Measurements from ENCODE around the gene MPO.

The MPO gene

GRCh38 chr17:58279016-58279711 is 1.6 kb downstream of the MPO start:
- Histone ChIP-seq H3K27me3 (replicated peaks in 2 of 5; ENCODE audit: control insufficient read depth in 4 of 5, insufficient read depth in 5 of 5, low read length in 4 of 5) (no peaks in the 10 kb centered on the region), H3K36me3 (ENCODE audit: control insufficient read depth in 4 of 4, insufficient read depth in 4 of 4, low read length in 3 of 4) (peaks cover 0 to 36% (median 0%) of the 10 kb centered on the region in 4 experiments), H3K27ac (ENCODE audit: insufficient read depth in 1 of 2, low read depth in 1 of 2, low read length in 2 of 2, poor library complexity in 1 of 2, severe bottlenecking in 2 of 2) (no peak overlapping the region), H3K9me3 (ENCODE audit: control extremely low read depth in 1 of 5, control insufficient read depth in 4 of 5, insufficient read depth in 2 of 5, low read depth in 1 of 5, low read length in 4 of 5) (no peaks in the 10 kb centered on the region), H3K4me1 (ENCODE audit: control extremely low read depth in 1 of 4, control insufficient read depth in 4 of 4, insufficient read depth in 4 of 4, low read length in 3 of 4) (peaks cover 4 to 67% (median 51%) of the 10 kb centered on the region in 4 experiments), H3K4me3 (ENCODE audit: control insufficient read depth in 1 of 7, extremely low read depth in 1 of 7, insufficient read depth in 4 of 7, low read depth in 2 of 7, low read length in 6 of 7) (peak overlapping the region in 3 of 7 experiments; percentile 36 to 64 (median 38))
- 40% methylated on average over 55 of the region's 60 CpGs for WGBS (ENCODE audit: insufficient coverage)
- peak in 1 of 3 donors; percentile 27 for DNase-seq
- ChIA-PET CTCF (interaction anchor here (1.2 to 3.0 kb wide), 8 partner anchors 10 to 65 kb away, joined by 3 to 16 read pairs (median 6); no protein-coding TSS in a partner anchor), POLR2A (interaction anchor here (1.1 kb wide), 1 partner anchor 49 kb away, joined by 4 read pairs; the partner anchor contains the start of gene TSPOAP1)

- no peak for DNase-seq
- peak overlapping the region in 2 of 7 experiments; percentile 36 to 64 for H3K4me3 ChIP-seq (ENCODE audit: control insufficient read depth in 1 of 7, extremely low read depth in 1 of 7, insufficient read depth in 4 of 7, low read depth in 2 of 7, low read length in 6 of 7)
- ChIA-PET POLR2A (no interaction called here), CTCF (interaction anchor here (1.6 to 3.0 kb wide), 5 partner anchors 26 to 66 kb away, joined by 3 to 16 read pairs (median 7); no protein-coding TSS in a partner anchor)
- H3K27ac ChIP-seq (ENCODE audit: insufficient read depth in 1 of 2, low read depth in 1 of 2, low read length in 2 of 2, poor library complexity in 1 of 2, severe bottlenecking in 2 of 2): no peak overlapping the region
- WGBS (ENCODE audit: insufficient coverage): 84% methylated on average over 3 of the region's 5 CpGs
- H3K27me3 ChIP-seq (replicated peaks in 2 of 5; ENCODE audit: control insufficient read depth in 4 of 5, insufficient read depth in 5 of 5, low read length in 4 of 5): no peaks in the 10 kb centered on the region
- H3K4me1 ChIP-seq (ENCODE audit: control extremely low read depth in 1 of 4, control insufficient read depth in 4 of 4, insufficient read depth in 4 of 4, low read length in 3 of 4): peaks cover 4 to 66% (median 46%) of the 10 kb centered on the region in 4 experiments
- H3K9me3 ChIP-seq (ENCODE audit: control extremely low read depth in 1 of 5, control insufficient read depth in 4 of 5, insufficient read depth in 2 of 5, low read depth in 1 of 5, low read length in 4 of 5): no peaks in the 10 kb centered on the region
- peaks cover 0 to 40% (median 0%) of the 10 kb centered on the region in 4 experiments for H3K36me3 ChIP-seq (ENCODE audit: control insufficient read depth in 4 of 4, insufficient read depth in 4 of 4, low read length in 3 of 4)
Observed at GRCh38 chr17:58278661-58279015, 2.1 kb downstream of the MPO start.

- DNase-seq: no peak
- peaks cover 0 to 66% (median 40%) of the 10 kb centered on the region in 4 experiments for H3K4me1 ChIP-seq (ENCODE audit: control extremely low read depth in 1 of 4, control insufficient read depth in 4 of 4, insufficient read depth in 4 of 4, low read length in 3 of 4)
- H3K9me3 ChIP-seq (ENCODE audit: control extremely low read depth in 1 of 5, control insufficient read depth in 4 of 5, insufficient read depth in 2 of 5, low read depth in 1 of 5, low read length in 4 of 5): no peaks in the 10 kb centered on the region
- H3K27me3 ChIP-seq (replicated peaks in 2 of 5; ENCODE audit: control insufficient read depth in 4 of 5, insufficient read depth in 5 of 5, low read length in 4 of 5): no peaks in the 10 kb centered on the region
- POLR2A ChIA-PET: no interaction called here
- peak overlapping the region in 2 of 7 experiments; percentile 15 to 64 for H3K4me3 ChIP-seq (ENCODE audit: control insufficient read depth in 1 of 7, extremely low read depth in 1 of 7, insufficient read depth in 4 of 7, low read depth in 2 of 7, low read length in 6 of 7)
- CTCF ChIA-PET: interaction anchor here (0.9 to 3.0 kb wide), 10 partner anchors 12 to 67 kb away, joined by 3 to 16 read pairs (median 4); no protein-coding TSS in a partner anchor
- H3K36me3 ChIP-seq (ENCODE audit: control insufficient read depth in 4 of 4, insufficient read depth in 4 of 4, low read length in 3 of 4): peaks cover 0 to 47% (median 0%) of the 10 kb centered on the region in 4 experiments
- no peak overlapping the region for H3K27ac ChIP-seq (ENCODE audit: insufficient read depth in 1 of 2, low read depth in 1 of 2, low read length in 2 of 2, poor library complexity in 1 of 2, severe bottlenecking in 2 of 2)
- 96% methylated on average over 31 of the region's 36 CpGs for WGBS (ENCODE audit: insufficient coverage)
Observed at GRCh38 chr17:58277802-58278595, 2.7 kb downstream of the MPO start.

DNA sequence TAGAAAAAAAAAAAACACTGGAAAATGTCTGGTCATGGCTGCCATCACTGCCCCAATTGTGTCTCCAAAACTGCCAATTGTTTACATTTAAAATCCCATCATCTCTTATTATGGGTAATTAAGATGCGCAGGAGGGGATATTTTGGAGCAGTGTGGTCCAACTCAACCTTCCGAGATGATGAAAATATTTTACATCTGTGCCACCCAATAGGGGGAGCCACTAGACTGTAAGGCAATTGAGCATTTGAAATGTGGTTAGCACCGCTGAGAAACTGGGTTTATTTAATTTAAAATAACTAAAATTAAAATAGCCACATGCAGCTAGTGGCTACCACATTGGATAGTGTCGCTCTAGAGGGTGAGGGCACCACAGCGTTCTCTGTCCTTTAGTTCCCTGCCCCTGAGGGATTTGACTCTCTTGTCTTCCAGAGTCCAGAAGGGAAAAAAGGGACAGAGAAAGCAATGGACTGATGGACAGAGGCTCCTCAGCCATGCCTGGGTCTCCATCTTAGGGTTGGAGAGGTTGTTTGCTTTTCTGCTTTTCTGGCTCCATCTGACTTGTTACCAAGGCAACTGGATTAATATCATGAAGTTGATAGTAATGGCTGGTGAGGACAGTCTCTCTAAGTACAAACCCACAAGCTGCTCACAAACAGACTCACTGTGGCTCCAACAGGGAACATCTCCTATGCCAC is 3.5 kb downstream of the MPO start:
- H3K4me3 ChIP-seq (ENCODE audit: control insufficient read depth in 1 of 7, extremely low read depth in 1 of 7, insufficient read depth in 4 of 7, low read depth in 2 of 7, low read length in 6 of 7): peak overlapping the region in 1 of 7 experiments; percentile 64
- WGBS (ENCODE audit: insufficient coverage): 100% methylated on average over 2 of the region's 5 CpGs
- ChIA-PET POLR2A (no interaction called here), CTCF (interaction anchor here (0.9 to 2.9 kb wide), 9 partner anchors 13 to 68 kb away, joined by 3 to 16 read pairs (median 3); no protein-coding TSS in a partner anchor)
- peaks cover 0 to 64% (median 37%) of the 10 kb centered on the region in 4 experiments for H3K4me1 ChIP-seq (ENCODE audit: control extremely low read depth in 1 of 4, control insufficient read depth in 4 of 4, insufficient read depth in 4 of 4, low read length in 3 of 4)
- peaks cover 0 to 54% (median 0%) of the 10 kb centered on the region in 4 experiments for H3K36me3 ChIP-seq (ENCODE audit: control insufficient read depth in 4 of 4, insufficient read depth in 4 of 4, low read length in 3 of 4)
- H3K27me3 ChIP-seq (replicated peaks in 2 of 5; ENCODE audit: control insufficient read depth in 4 of 5, insufficient read depth in 5 of 5, low read length in 4 of 5): no peaks in the 10 kb centered on the region
- no peak overlapping the region for H3K27ac ChIP-seq (ENCODE audit: insufficient read depth in 1 of 2, low read depth in 1 of 2, low read length in 2 of 2, poor library complexity in 1 of 2, severe bottlenecking in 2 of 2)
- DNase-seq: peak; percentile 34 to 77 (median 72)
- H3K9me3 ChIP-seq (ENCODE audit: control extremely low read depth in 1 of 5, control insufficient read depth in 4 of 5, insufficient read depth in 2 of 5, low read depth in 1 of 5, low read length in 4 of 5): no peaks in the 10 kb centered on the region

DNA sequence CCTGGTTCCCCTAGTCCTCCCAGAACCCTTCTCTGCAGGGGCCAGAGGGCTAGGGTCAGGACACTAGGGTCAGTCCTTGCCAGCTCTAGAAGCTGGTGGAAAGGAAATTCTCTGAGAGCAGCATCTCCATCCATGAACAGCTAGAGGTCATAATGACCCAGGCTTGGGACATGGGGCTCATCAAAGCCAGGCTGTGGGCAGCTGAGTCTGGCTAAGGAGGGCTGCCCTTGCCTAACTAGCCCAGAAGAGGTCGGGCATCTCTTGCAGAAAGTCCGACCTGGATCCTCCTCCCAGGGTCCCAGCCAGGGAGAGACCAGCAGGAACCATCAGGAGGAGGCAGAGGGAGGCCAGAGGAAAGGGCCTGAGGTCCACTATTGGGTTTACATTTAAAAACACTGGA is 4.3 kb downstream of the MPO start:
- Histone ChIP-seq H3K4me3 (ENCODE audit: control insufficient read depth in 1 of 7, extremely low read depth in 1 of 7, insufficient read depth in 4 of 7, low read depth in 2 of 7, low read length in 6 of 7) (peak overlapping the region in 1 of 7 experiments; percentile 64), H3K9me3 (ENCODE audit: control extremely low read depth in 1 of 5, control insufficient read depth in 4 of 5, insufficient read depth in 2 of 5, low read depth in 1 of 5, low read length in 4 of 5) (no peaks in the 10 kb centered on the region), H3K27me3 (replicated peaks in 2 of 5; ENCODE audit: control insufficient read depth in 4 of 5, insufficient read depth in 5 of 5, low read length in 4 of 5) (no peaks in the 10 kb centered on the region), H3K4me1 (ENCODE audit: control extremely low read depth in 1 of 4, control insufficient read depth in 4 of 4, insufficient read depth in 4 of 4, low read length in 3 of 4) (peaks cover 0 to 57% (median 29%) of the 10 kb centered on the region in 4 experiments), H3K27ac (ENCODE audit: insufficient read depth in 1 of 2, low read depth in 1 of 2, low read length in 2 of 2, poor library complexity in 1 of 2, severe bottlenecking in 2 of 2) (no peak overlapping the region), H3K36me3 (ENCODE audit: control insufficient read depth in 4 of 4, insufficient read depth in 4 of 4, low read length in 3 of 4) (peaks cover 0 to 62% (median 0%) of the 10 kb centered on the region in 4 experiments)
- ChIA-PET CTCF (interaction anchor here (0.6 to 2.9 kb wide), 11 partner anchors 10 to 75 kb away, joined by 3 to 16 read pairs (median 4); partner anchors contain the start of gene SUPT4H1), POLR2A (no interaction called here)
- no peak for DNase-seq
- 81% methylated on average over 2 of the region's 2 CpGs for WGBS (ENCODE audit: insufficient coverage)

GRCh38 chr17:58275417-58275816 is 5.3 kb downstream of the MPO start:
- no peaks in the 10 kb centered on the region for H3K9me3 ChIP-seq (ENCODE audit: control extremely low read depth in 1 of 5, control insufficient read depth in 4 of 5, insufficient read depth in 2 of 5, low read depth in 1 of 5, low read length in 4 of 5)
- H3K36me3 ChIP-seq (ENCODE audit: control insufficient read depth in 4 of 4, insufficient read depth in 4 of 4, low read length in 3 of 4): peaks cover 0 to 72% (median 0%) of the 10 kb centered on the region in 4 experiments
- ChIA-PET CTCF (interaction anchor here (0.6 to 2.9 kb wide), 10 partner anchors 12 to 798 kb away, joined by 3 to 16 read pairs (median 4); partner anchors contain the start of gene SUPT4H1), POLR2A (no interaction called here)
- peaks cover 0 to 47% (median 23%) of the 10 kb centered on the region in 4 experiments for H3K4me1 ChIP-seq (ENCODE audit: control extremely low read depth in 1 of 4, control insufficient read depth in 4 of 4, insufficient read depth in 4 of 4, low read length in 3 of 4)
- no peak for DNase-seq
- WGBS (ENCODE audit: insufficient coverage): 90% methylated on average over 6 of the region's 10 CpGs
- H3K4me3 ChIP-seq (ENCODE audit: control insufficient read depth in 1 of 7, extremely low read depth in 1 of 7, insufficient read depth in 4 of 7, low read depth in 2 of 7, low read length in 6 of 7): peak overlapping the region in 1 of 7 experiments; percentile 64
- H3K27me3 ChIP-seq (replicated peaks in 2 of 5; ENCODE audit: control insufficient read depth in 4 of 5, insufficient read depth in 5 of 5, low read length in 4 of 5): no peaks in the 10 kb centered on the region
- H3K27ac ChIP-seq (ENCODE audit: insufficient read depth in 1 of 2, low read depth in 1 of 2, low read length in 2 of 2, poor library complexity in 1 of 2, severe bottlenecking in 2 of 2): no peak overlapping the region

All from common myeloid progenitor, CD34-positive (primary cell).